LNCaP clone FGC (cell line): Measurements from ENCODE around the gene GABRG3.
A peak's percentile ranks its signal among the peaks of the same experiment; 100 is the strongest.

Experiments used
- DNase-seq: peaks from one replicate; pipeline ENCODE4 v3.0.0-alpha.2; 2011; ENCODE audit warnings: low read depth
- H3K4me3 ChIP-seq: 2 replicates; pipeline ENCODE4 v1.5.1; 2011; ENCODE audit warnings: mild to moderate bottlenecking, low read depth, low read length, control low read depth
- TF ChIP-seq, protein P1 (sequence below): IDR thresholded peaks from 2 replicates; pipeline ENCODE4 v1.5.1; 2012; ENCODE audit warnings: mild to moderate bottlenecking; ENCODE audit not compliant: control insufficient read depth, insufficient read depth; ENCODE audit errors: extremely low read depth

GABRG3 gene

GRCh38 chr15:27238209-27238608 is 267.2 kb downstream of the GABRG3 start:
- TF ChIP-seq, protein P1, sequence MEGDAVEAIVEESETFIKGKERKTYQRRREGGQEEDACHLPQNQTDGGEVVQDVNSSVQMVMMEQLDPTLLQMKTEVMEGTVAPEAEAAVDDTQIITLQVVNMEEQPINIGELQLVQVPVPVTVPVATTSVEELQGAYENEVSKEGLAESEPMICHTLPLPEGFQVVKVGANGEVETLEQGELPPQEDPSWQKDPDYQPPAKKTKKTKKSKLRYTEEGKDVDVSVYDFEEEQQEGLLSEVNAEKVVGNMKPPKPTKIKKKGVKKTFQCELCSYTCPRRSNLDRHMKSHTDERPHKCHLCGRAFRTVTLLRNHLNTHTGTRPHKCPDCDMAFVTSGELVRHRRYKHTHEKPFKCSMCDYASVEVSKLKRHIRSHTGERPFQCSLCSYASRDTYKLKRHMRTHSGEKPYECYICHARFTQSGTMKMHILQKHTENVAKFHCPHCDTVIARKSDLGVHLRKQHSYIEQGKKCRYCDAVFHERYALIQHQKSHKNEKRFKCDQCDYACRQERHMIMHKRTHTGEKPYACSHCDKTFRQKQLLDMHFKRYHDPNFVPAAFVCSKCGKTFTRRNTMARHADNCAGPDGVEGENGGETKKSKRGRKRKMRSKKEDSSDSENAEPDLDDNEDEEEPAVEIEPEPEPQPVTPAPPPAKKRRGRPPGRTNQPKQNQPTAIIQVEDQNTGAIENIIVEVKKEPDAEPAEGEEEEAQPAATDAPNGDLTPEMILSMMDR, result peak; percentile 28
- no peak for DNase-seq
- H3K4me3 ChIP-seq, result no peak overlapping the region

DNA sequence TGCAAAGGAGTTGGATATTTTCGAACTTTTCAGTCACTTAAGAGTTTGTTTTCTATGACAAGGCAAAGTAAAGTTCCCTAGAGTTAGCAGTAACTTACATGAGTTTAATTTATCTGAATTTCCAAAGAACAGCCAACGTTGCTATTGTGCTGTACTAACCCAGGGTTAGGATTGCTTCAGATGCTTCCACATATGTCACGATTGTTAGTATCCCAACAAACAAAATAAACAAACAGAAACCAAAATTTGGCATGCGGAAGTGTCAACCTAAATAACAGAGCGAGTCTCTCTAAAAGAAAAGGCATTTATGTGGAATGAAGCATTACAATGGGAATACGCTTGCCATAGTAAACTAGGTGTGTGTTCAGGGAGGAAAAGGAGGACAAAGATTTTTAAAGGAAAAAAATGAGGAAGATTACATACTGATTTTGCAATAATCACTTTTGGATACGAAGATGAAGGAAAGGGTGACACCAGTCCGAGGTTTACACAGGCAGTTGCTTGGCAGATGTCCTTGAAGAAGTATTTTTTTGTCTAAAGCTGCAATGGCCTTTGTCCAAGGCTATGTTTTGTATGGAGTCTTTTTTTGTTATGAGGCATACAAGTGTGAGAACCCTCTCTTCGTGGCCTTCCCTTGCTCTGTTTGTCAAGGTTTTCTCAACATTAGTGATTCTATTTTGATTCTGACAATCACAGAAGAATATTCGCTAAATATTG is 267.9 kb downstream of the GABRG3 start:
- H3K4me3 ChIP-seq, result no peak overlapping the region
- no peak for DNase-seq
- TF ChIP-seq, protein P1, result no peak

DNA sequence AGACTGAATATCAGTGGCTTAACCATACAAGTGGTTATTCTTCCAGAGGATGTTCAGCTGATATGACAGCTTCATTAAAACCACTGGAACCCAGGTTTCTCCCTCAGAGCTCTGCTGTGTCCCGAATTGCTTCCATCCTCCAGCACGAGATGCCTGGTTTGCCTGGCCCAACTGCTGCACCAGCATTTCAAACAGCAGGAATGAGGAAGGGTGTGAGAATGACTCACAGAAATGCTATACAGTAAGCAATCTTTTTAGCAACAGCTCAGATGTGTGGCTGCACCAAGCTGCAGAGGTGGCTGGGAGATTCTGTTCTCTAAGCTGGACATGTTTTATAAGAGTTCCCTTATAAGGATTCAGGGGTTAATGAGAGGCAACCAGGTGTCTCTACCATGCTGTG is 271.0 kb downstream of the GABRG3 start:
- TF ChIP-seq, protein P1, result no peak
- no peak for DNase-seq
- H3K4me3 ChIP-seq, result no peak overlapping the region

GRCh38 chr15:27244047-27244446 is 273.1 kb downstream of the GABRG3 start:
- TF ChIP-seq, protein P1, result no peak
- H3K4me3 ChIP-seq, result no peak overlapping the region
- no peak for DNase-seq

GRCh38 chr15:27248251-27248650 is 277.3 kb downstream of the GABRG3 start:
- TF ChIP-seq, protein P1, result no peak
- DNase-seq, result no peak
- no peak overlapping the region for H3K4me3 ChIP-seq

DNA sequence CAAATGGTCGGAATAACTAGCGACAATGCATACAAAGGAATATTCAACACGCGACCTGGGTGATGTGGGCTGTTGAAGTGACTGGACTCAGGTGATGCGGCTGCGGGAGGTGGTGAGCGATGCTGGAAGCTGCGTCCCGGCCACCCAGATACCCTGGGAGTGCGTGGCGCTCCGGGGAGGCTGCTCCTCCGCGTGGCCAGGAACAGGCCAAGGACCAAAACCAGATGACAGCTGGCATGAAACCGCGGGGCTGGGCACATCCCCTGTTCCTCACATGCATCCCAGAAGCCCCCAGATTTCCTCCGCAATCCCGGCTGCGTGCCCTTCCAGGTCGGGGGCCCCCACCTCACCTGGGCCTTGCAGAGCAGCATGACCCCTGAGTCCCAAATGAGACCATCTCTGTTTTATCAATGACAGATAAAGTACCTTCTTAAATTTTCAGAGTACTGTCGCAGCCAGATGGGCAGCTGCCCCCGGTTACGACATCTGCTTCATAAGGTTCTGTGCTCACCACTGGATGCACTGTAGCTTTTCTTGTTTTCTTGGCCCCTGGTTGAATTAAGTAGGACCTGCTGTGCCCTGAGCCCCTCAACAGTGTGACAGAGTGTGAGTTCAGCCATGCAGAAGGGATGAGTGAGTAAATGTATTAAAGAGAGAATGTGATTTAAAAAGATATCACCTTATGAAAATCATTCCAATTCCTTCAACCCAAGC is 278.2 kb downstream of the GABRG3 start:
- DNase-seq, result no peak
- TF ChIP-seq, protein P1, result no peak
- no peak overlapping the region for H3K4me3 ChIP-seq

GRCh38 chr15:27249760-27250109 is 278.8 kb downstream of the GABRG3 start:
- TF ChIP-seq, protein P1, result no peak
- no peak for DNase-seq
- H3K4me3 ChIP-seq, result no peak overlapping the region
